ENCODE results near the gene MARCO.
A peak's percentile ranks its signal among the peaks of the same experiment; 100 is the strongest.

The MARCO gene

GRCh38 chr2:118925476-118925875 lies 16.5 kb upstream of the MARCO start:
- Histone ChIP-seq H3K4me1 (ENCODE audit: control insufficient read depth in 5 of 5, insufficient read depth in 5 of 5, low read length in 5 of 5) (peaks cover 0 to 17% (median 14%) of the 10 kb centered on the region in 5 donors), H3K36me3 (ENCODE audit: control insufficient read depth in 5 of 5, insufficient read depth in 5 of 5, low read length in 5 of 5) (no peaks in the 10 kb centered on the region), H3K9ac (ENCODE audit: low read length in 5 of 5) (no peak overlapping the region), H3K4me3 (ENCODE audit: low read depth in 1 of 5, low read length in 5 of 5) (no peak overlapping the region), H3K27ac (ENCODE audit: low read depth, low read length) (no peak overlapping the region), H3K27me3 (ENCODE audit: control insufficient read depth in 5 of 5, insufficient read depth in 4 of 5, low read length in 5 of 5) (no peaks in the 10 kb centered on the region), H3K9me3 (ENCODE audit: control insufficient read depth in 5 of 5, low read length in 5 of 5) (no peaks in the 10 kb centered on the region)

- peaks cover 0 to 17% (median 14%) of the 10 kb centered on the region in 5 donors for H3K4me1 ChIP-seq (ENCODE audit: control insufficient read depth in 5 of 5, insufficient read depth in 5 of 5, low read length in 5 of 5)
- H3K27ac ChIP-seq (ENCODE audit: low read depth, low read length): no peak overlapping the region
- no peak overlapping the region for H3K4me3 ChIP-seq (ENCODE audit: low read depth in 1 of 5, low read length in 5 of 5)
- no peaks in the 10 kb centered on the region for H3K9me3 ChIP-seq (ENCODE audit: control insufficient read depth in 5 of 5, low read length in 5 of 5)
- no peaks in the 10 kb centered on the region for H3K27me3 ChIP-seq (ENCODE audit: control insufficient read depth in 5 of 5, insufficient read depth in 4 of 5, low read length in 5 of 5)
- H3K9ac ChIP-seq (ENCODE audit: low read length in 5 of 5): no peak overlapping the region
- H3K36me3 ChIP-seq (ENCODE audit: control insufficient read depth in 5 of 5, insufficient read depth in 5 of 5, low read length in 5 of 5): no peaks in the 10 kb centered on the region
These were observed 16.0 kb upstream of the MARCO start for GRCh38 chr2:118925981-118926380.

GRCh38 chr2:118929059-118929458 lies 12.9 kb upstream of the MARCO start:
- H3K4me1 ChIP-seq (ENCODE audit: control insufficient read depth in 5 of 5, insufficient read depth in 5 of 5, low read length in 5 of 5): peaks cover 0 to 12% (median 11%) of the 10 kb centered on the region in 5 donors
- no peaks in the 10 kb centered on the region for H3K27me3 ChIP-seq (ENCODE audit: control insufficient read depth in 5 of 5, insufficient read depth in 4 of 5, low read length in 5 of 5)
- no peak overlapping the region for H3K27ac ChIP-seq (ENCODE audit: low read depth, low read length)
- H3K9me3 ChIP-seq (ENCODE audit: control insufficient read depth in 5 of 5, low read length in 5 of 5): peaks cover 0 to 13% (median 8%) of the 10 kb centered on the region in 5 donors
- no peak overlapping the region for H3K9ac ChIP-seq (ENCODE audit: low read length in 5 of 5)
- H3K4me3 ChIP-seq (ENCODE audit: low read depth in 1 of 5, low read length in 5 of 5): no peak overlapping the region
- H3K36me3 ChIP-seq (ENCODE audit: control insufficient read depth in 5 of 5, insufficient read depth in 5 of 5, low read length in 5 of 5): no peaks in the 10 kb centered on the region

GRCh38 chr2:118932949-118933348 lies 9.0 kb upstream of the MARCO start:
- Histone ChIP-seq H3K4me1 (ENCODE audit: control insufficient read depth in 5 of 5, insufficient read depth in 5 of 5, low read length in 5 of 5) (peaks cover 0 to 16% (median 14%) of the 10 kb centered on the region in 5 donors), H3K9ac (ENCODE audit: low read length in 5 of 5) (no peak overlapping the region), H3K27ac (ENCODE audit: low read depth, low read length) (no peak overlapping the region), H3K9me3 (ENCODE audit: control insufficient read depth in 5 of 5, low read length in 5 of 5) (peaks cover 0 to 13% (median 8%) of the 10 kb centered on the region in 5 donors), H3K4me3 (ENCODE audit: low read depth in 1 of 5, low read length in 5 of 5) (no peak overlapping the region), H3K36me3 (ENCODE audit: control insufficient read depth in 5 of 5, insufficient read depth in 5 of 5, low read length in 5 of 5) (no peaks in the 10 kb centered on the region), H3K27me3 (ENCODE audit: control insufficient read depth in 5 of 5, insufficient read depth in 4 of 5, low read length in 5 of 5) (no peaks in the 10 kb centered on the region)

GRCh38 chr2:118936306-118936705 lies 5.7 kb upstream of the MARCO start:
- Histone ChIP-seq H3K4me1 (ENCODE audit: control insufficient read depth in 5 of 5, insufficient read depth in 5 of 5, low read length in 5 of 5) (peaks cover 0 to 36% (median 32%) of the 10 kb centered on the region in 5 donors), H3K9ac (ENCODE audit: low read length in 5 of 5) (no peak overlapping the region), H3K9me3 (ENCODE audit: control insufficient read depth in 5 of 5, low read length in 5 of 5) (peaks cover 0 to 13% (median 8%) of the 10 kb centered on the region in 5 donors), H3K36me3 (ENCODE audit: control insufficient read depth in 5 of 5, insufficient read depth in 5 of 5, low read length in 5 of 5) (no peaks in the 10 kb centered on the region), H3K4me3 (ENCODE audit: low read depth in 1 of 5, low read length in 5 of 5) (no peak overlapping the region), H3K27me3 (ENCODE audit: control insufficient read depth in 5 of 5, insufficient read depth in 4 of 5, low read length in 5 of 5) (no peaks in the 10 kb centered on the region), H3K27ac (ENCODE audit: low read depth, low read length) (peak overlapping the region; percentile 38)

GRCh38 chr2:118936936-118937335 lies 5.1 kb upstream of the MARCO start:
- Histone ChIP-seq H3K27ac (ENCODE audit: low read depth, low read length) (peak overlapping the region; percentile 38), H3K4me1 (ENCODE audit: control insufficient read depth in 5 of 5, insufficient read depth in 5 of 5, low read length in 5 of 5) (peaks cover 0 to 43% (median 32%) of the 10 kb centered on the region in 5 donors), H3K9ac (ENCODE audit: low read length in 5 of 5) (no peak overlapping the region), H3K4me3 (ENCODE audit: low read depth in 1 of 5, low read length in 5 of 5) (no peak overlapping the region), H3K9me3 (ENCODE audit: control insufficient read depth in 5 of 5, low read length in 5 of 5) (peaks cover 0 to 11% (median 8%) of the 10 kb centered on the region in 5 donors), H3K27me3 (ENCODE audit: control insufficient read depth in 5 of 5, insufficient read depth in 4 of 5, low read length in 5 of 5) (no peaks in the 10 kb centered on the region), H3K36me3 (ENCODE audit: control insufficient read depth in 5 of 5, insufficient read depth in 5 of 5, low read length in 5 of 5) (no peaks in the 10 kb centered on the region)

- no peaks in the 10 kb centered on the region for H3K36me3 ChIP-seq (ENCODE audit: control insufficient read depth in 5 of 5, insufficient read depth in 5 of 5, low read length in 5 of 5)
- no peaks in the 10 kb centered on the region for H3K27me3 ChIP-seq (ENCODE audit: control insufficient read depth in 5 of 5, insufficient read depth in 4 of 5, low read length in 5 of 5)
- peak overlapping the region; percentile 12 for H3K27ac ChIP-seq (ENCODE audit: low read depth, low read length)
- H3K4me1 ChIP-seq (ENCODE audit: control insufficient read depth in 5 of 5, insufficient read depth in 5 of 5, low read length in 5 of 5): peaks cover 0 to 44% (median 32%) of the 10 kb centered on the region in 5 donors
- H3K4me3 ChIP-seq (ENCODE audit: low read depth in 1 of 5, low read length in 5 of 5): no peak overlapping the region
- peaks cover 0 to 7% (median 4%) of the 10 kb centered on the region in 5 donors for H3K9me3 ChIP-seq (ENCODE audit: control insufficient read depth in 5 of 5, low read length in 5 of 5)
- H3K9ac ChIP-seq (ENCODE audit: low read length in 5 of 5): no peak overlapping the region
These were observed 4.2 kb upstream of the MARCO start for GRCh38 chr2:118937817-118938216.

- Histone ChIP-seq H3K36me3 (ENCODE audit: control insufficient read depth in 5 of 5, insufficient read depth in 5 of 5, low read length in 5 of 5) (no peaks in the 10 kb centered on the region), H3K27ac (ENCODE audit: low read depth, low read length) (no peak overlapping the region), H3K27me3 (ENCODE audit: control insufficient read depth in 5 of 5, insufficient read depth in 4 of 5, low read length in 5 of 5) (no peaks in the 10 kb centered on the region), H3K9ac (ENCODE audit: low read length in 5 of 5) (no peak overlapping the region), H3K4me3 (ENCODE audit: low read depth in 1 of 5, low read length in 5 of 5) (no peak overlapping the region), H3K4me1 (ENCODE audit: control insufficient read depth in 5 of 5, insufficient read depth in 5 of 5, low read length in 5 of 5) (peaks cover 0 to 45% (median 32%) of the 10 kb centered on the region in 5 donors), H3K9me3 (ENCODE audit: control insufficient read depth in 5 of 5, low read length in 5 of 5) (no peaks in the 10 kb centered on the region)
These were observed 2.0 kb upstream of the MARCO start for GRCh38 chr2:118939994-118940393.

- no peaks in the 10 kb centered on the region for H3K36me3 ChIP-seq (ENCODE audit: control insufficient read depth in 5 of 5, insufficient read depth in 5 of 5, low read length in 5 of 5)
- peaks cover 0 to 45% (median 32%) of the 10 kb centered on the region in 5 donors for H3K4me1 ChIP-seq (ENCODE audit: control insufficient read depth in 5 of 5, insufficient read depth in 5 of 5, low read length in 5 of 5)
These were observed 1.4 kb upstream of the MARCO start for GRCh38 chr2:118940486-118941120.

GRCh38 chr2:118943286-118943685 lies 1.3 kb downstream of the MARCO start:
- no peak overlapping the region for H3K9ac ChIP-seq (ENCODE audit: low read length in 5 of 5)
- no peaks in the 10 kb centered on the region for H3K27me3 ChIP-seq (ENCODE audit: control insufficient read depth in 5 of 5, insufficient read depth in 4 of 5, low read length in 5 of 5)
- peaks cover 0 to 29% (median 18%) of the 10 kb centered on the region in 5 donors for H3K4me1 ChIP-seq (ENCODE audit: control insufficient read depth in 5 of 5, insufficient read depth in 5 of 5, low read length in 5 of 5)
- H3K4me3 ChIP-seq (ENCODE audit: low read depth in 1 of 5, low read length in 5 of 5): no peak overlapping the region
- no peak overlapping the region for H3K27ac ChIP-seq (ENCODE audit: low read depth, low read length)
- H3K36me3 ChIP-seq (ENCODE audit: control insufficient read depth in 5 of 5, insufficient read depth in 5 of 5, low read length in 5 of 5): no peaks in the 10 kb centered on the region
- H3K9me3 ChIP-seq (ENCODE audit: control insufficient read depth in 5 of 5, low read length in 5 of 5): no peaks in the 10 kb centered on the region

More at GRCh38 chr2:118940486-118941120, 1.4 kb upstream of the MARCO start:
- H3K4me3 ChIP-seq (ENCODE audit: low read depth in 1 of 5, low read length in 5 of 5): no peak overlapping the region
- no peak overlapping the region for H3K27ac ChIP-seq (ENCODE audit: low read depth, low read length)
- no peaks in the 10 kb centered on the region for H3K27me3 ChIP-seq (ENCODE audit: control insufficient read depth in 5 of 5, insufficient read depth in 4 of 5, low read length in 5 of 5)
- no peak overlapping the region for H3K9ac ChIP-seq (ENCODE audit: low read length in 5 of 5)
- H3K9me3 ChIP-seq (ENCODE audit: control insufficient read depth in 5 of 5, low read length in 5 of 5): no peaks in the 10 kb centered on the region

Data from subcutaneous abdominal adipose tissue (tissue), 5 donors.